ENCODE measurements around the gene CORO6. TPM values are rescaled to one million over a fixed set of nuclear protein-coding genes. Genes with fewer than 3 reads are reported as not detected.

The CORO6 gene
- polyA plus RNA-seq, 3 donors, result 1.3 TPM; not detected in 2

DNA sequence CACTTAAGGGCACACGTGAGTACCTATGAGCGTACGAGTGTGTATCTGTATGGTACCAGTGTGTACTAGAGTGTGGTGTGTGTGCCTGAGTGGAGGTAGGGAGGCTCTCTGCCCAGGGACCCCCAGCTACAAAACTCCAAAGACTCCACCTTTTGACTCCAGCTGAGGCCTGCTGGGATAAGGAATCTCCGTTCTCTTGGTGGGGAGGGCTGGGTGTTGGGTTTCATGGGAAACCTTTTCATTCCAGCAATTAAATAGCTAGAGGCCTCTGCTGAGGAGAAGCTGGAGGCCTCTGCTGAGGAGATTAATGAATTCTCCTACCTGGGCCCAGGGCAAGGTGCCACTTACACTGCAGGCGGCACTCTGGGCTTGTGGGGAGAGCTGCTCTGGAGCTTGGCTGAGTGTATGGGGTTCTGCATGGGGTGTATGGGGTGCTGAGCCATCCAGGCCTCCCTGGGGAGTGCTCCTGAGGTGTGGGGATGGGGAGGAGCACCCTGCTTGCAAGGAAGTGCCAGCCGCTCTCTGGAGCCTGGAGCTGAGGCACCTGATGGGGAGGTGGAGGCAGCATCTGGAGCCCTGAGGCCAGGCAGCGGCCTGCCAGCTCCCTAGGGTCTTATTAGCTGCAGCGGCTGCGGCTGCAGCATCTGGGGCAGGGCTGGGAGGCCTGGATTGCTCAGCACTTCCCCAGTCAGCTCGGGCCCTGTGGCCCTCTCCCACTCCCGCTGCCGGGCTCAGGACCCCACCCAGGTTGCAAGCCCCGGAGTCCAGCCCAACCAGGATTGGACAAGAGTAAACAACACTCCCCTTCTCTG, 25.1 kb downstream of the CORO6 start:
- Histone ChIP-seq H3K79me2 (ENCODE audit: insufficient read depth, low read length) (no peaks in the 10 kb centered on the region), H3K36me3 (replicated peaks in 1 of 2; ENCODE audit: control insufficient read depth in 1 of 2, insufficient read depth in 2 of 2, low read length in 2 of 2) (no peaks in the 10 kb centered on the region), H3K9ac (ENCODE audit: insufficient read depth, low read length, poor library complexity, severe bottlenecking) (no peak overlapping the region), H3K4me1 (ENCODE audit: control insufficient read depth in 1 of 2, insufficient read depth in 2 of 2, low read length in 2 of 2) (peaks cover 11 to 14% of the 10 kb centered on the region in 2 donors), H2AFZ (ENCODE audit: insufficient read depth, low read depth, low read length, poor library complexity, severe bottlenecking) (no peak overlapping the region), H3K9me3 (replicated peaks in 1 of 2; ENCODE audit: control insufficient read depth in 1 of 2, insufficient read depth in 1 of 2, low read length in 2 of 2) (no peaks in the 10 kb centered on the region), H3K4me2 (replicated peaks; ENCODE audit: extremely low read depth, low read length, poor library complexity, severe bottlenecking) (no peak overlapping the region), H4K20me1 (ENCODE audit: insufficient read depth, low read length) (no peaks in the 10 kb centered on the region), H3K27me3 (ENCODE audit: control insufficient read depth in 2 of 2, insufficient read depth in 2 of 2, low read length in 2 of 2) (peaks cover 2 to 19% of the 10 kb centered on the region in 2 donors), H3K4me3 (replicated peaks in 1 of 3; ENCODE audit: low read depth in 2 of 3, low read length in 3 of 3) (no peak overlapping the region), H3K27ac (ENCODE audit: low read depth in 1 of 2, low read length in 2 of 2) (no peak overlapping the region)
- intact Hi-C loops (cut with micrococcal nuclease), result no loop called here
- 92% methylated on average over 10 of the region's 13 CpGs for WGBS (ENCODE audit: insufficient coverage)
- peaks cover 0 to 3% (median 0%) of the 10 kb centered on the region in 7 donors for H3K9me3 Mint-ChIP-seq
- no peak for DNase-seq
- TF ChIP-seq CTCF (IDR thresholded peaks at IDR 0.05), result no peak
- no peaks in the 10 kb centered on the region for H3K36me3 Mint-ChIP-seq
- H3K4me1 Mint-ChIP-seq, result peaks cover 11% of the 10 kb centered on the region
- H3K27me3 Mint-ChIP-seq (ENCODE audit: low read depth in 3 of 3), result peaks cover 25 to 28% (median 27%) of the 10 kb centered on the region in 3 donors
- H3K27ac Mint-ChIP-seq, result no peak overlapping the region
- no peak overlapping the region for H3K4me3 Mint-ChIP-seq

GRCh38 chr17:29596811-29597210, 25.9 kb downstream of the CORO6 start:
- H4K20me1 ChIP-seq (ENCODE audit: insufficient read depth, low read length), result peaks cover 5% of the 10 kb centered on the region
- Mint-ChIP-seq H3K4me1 (peaks cover 18% of the 10 kb centered on the region), H3K36me3 (no peaks in the 10 kb centered on the region), H3K9me3 (peaks cover 0 to 3% (median 0%) of the 10 kb centered on the region in 7 donors), H3K27me3 (ENCODE audit: low read depth in 3 of 3) (peaks cover 31 to 33% (median 33%) of the 10 kb centered on the region in 3 donors), H3K27ac (no peak overlapping the region), H3K4me3 (no peak overlapping the region)
- no peak overlapping the region for H3K4me2 ChIP-seq (replicated peaks; ENCODE audit: extremely low read depth, low read length, poor library complexity, severe bottlenecking)
- no peaks in the 10 kb centered on the region for H3K9me3 ChIP-seq (replicated peaks in 1 of 2; ENCODE audit: control insufficient read depth in 1 of 2, insufficient read depth in 1 of 2, low read length in 2 of 2)
- H3K79me2 ChIP-seq (ENCODE audit: insufficient read depth, low read length), result no peaks in the 10 kb centered on the region
- no peak for DNase-seq
- intact Hi-C loops (cut with micrococcal nuclease), result no loop called here
- no peak overlapping the region for H3K9ac ChIP-seq (ENCODE audit: insufficient read depth, low read length, poor library complexity, severe bottlenecking)
- TF ChIP-seq CTCF (IDR thresholded peaks at IDR 0.05), result no peak
- no peak overlapping the region for H2AFZ ChIP-seq (ENCODE audit: insufficient read depth, low read depth, low read length, poor library complexity, severe bottlenecking)
- no peak overlapping the region for H3K4me3 ChIP-seq (replicated peaks in 1 of 3; ENCODE audit: low read depth in 2 of 3, low read length in 3 of 3)
- H3K4me1 ChIP-seq (ENCODE audit: control insufficient read depth in 1 of 2, insufficient read depth in 2 of 2, low read length in 2 of 2), result peaks cover 18 to 21% of the 10 kb centered on the region in 2 donors
- H3K36me3 ChIP-seq (replicated peaks in 1 of 2; ENCODE audit: control insufficient read depth in 1 of 2, insufficient read depth in 2 of 2, low read length in 2 of 2), result no peaks in the 10 kb centered on the region
- peaks cover 2 to 25% of the 10 kb centered on the region in 2 donors for H3K27me3 ChIP-seq (ENCODE audit: control insufficient read depth in 2 of 2, insufficient read depth in 2 of 2, low read length in 2 of 2)
- H3K27ac ChIP-seq (ENCODE audit: low read depth in 1 of 2, low read length in 2 of 2), result no peak overlapping the region
- 82% methylated on average over 6 of the region's 9 CpGs for WGBS (ENCODE audit: insufficient coverage)

Data from CD14-positive monocyte (primary cell).